Activated CD8-positive, alpha-beta memory T cell treated with anti-CD3 and anti-CD28 coated beads, Interleukin-2, amount 10 ng/mL, durations not matched to agents 7 days and 5 days (primary cell): ENCODE results near the gene TRIB2. TPM values are rescaled to one million over a fixed set of nuclear protein-coding genes. Genes with fewer than 3 reads are reported as not detected.

Experiments
- microRNA-seq: library from miRNA; unstranded; fragments of <30 nt; microRNA quantifications from one replicate; pipeline ENCODE4 v1.2.0, GENCODE V29; 2022
- total RNA-seq, 2 experiments: library from RNA; stranded (reverse); gene quantifications; one replicate each; pipeline ENCODE4 v1.2.3, GENCODE V29; 2021

TRIB2 gene
- total RNA-seq, 2 experiments from 2014 or later, result 14.3 to 28.5 TPM

Small RNAs within 50 kb of the gene (microRNA-seq; reads per million reads assigned to microRNA genes)
- gene MIR3125, result 1.3 reads per million
